IMR-90 (cell line): Measurements from ENCODE around the gene PDS5B. TPM values are rescaled to one million over a fixed set of nuclear protein-coding genes. Genes with fewer than 3 reads are reported as not detected.
A peak's percentile ranks its signal among the peaks of the same experiment; 100 is the strongest.

ENCODE experiments used
- ATAC-seq: fragments of 200-7000 bp; cut with Tn5 transposase; 2 replicates; pipeline ENCODE4 v1.9.1; 2020; ENCODE audit warnings: low read depth, mild to moderate bottlenecking, moderate library complexity
- BruUV-seq: library from RNA; stranded (reverse); fragments of 400-500 nt; replicated peaks from 2 replicates; lab custom pipeline; 2021; lab: Mats Ljungman, UMichigan
- CTCF ChIA-PET: fragments of 300-600 bp; formaldehyde crosslinking; extraction: SDS; loops from one replicate; lab custom pipeline; 2021; ENCODE audit warnings: antibody characterized with exemption; lab: Yijun Ruan, JAX
- POLR2A ChIA-PET: fragments of 300-600 bp; sonication (Branson Sonifier 250); formaldehyde crosslinking; loops from one replicate; lab custom pipeline; 2022; ENCODE audit warnings: antibody characterized with exemption; ENCODE audit not compliant: unreplicated experiment; lab: Charles Lee
- DNase-seq: peaks from one replicate; pipeline ENCODE4 v3.0.0; 2013
- H2AFZ ChIP-seq: replicated peaks from 2 replicates; pipeline ENCODE3; 2013; ENCODE audit warnings: low read length, mild to moderate bottlenecking; ENCODE audit not compliant: poor library complexity
- H2AK5ac ChIP-seq: 2 replicates; pipeline ENCODE4 v1.6.1; 2013; ENCODE audit warnings: low read depth, low read length, inconsistent platforms
- H2AK9ac ChIP-seq: replicated peaks from 2 replicates; pipeline ENCODE3; 2013; ENCODE audit warnings: mild to moderate bottlenecking, low read depth, low read length, moderate library complexity; ENCODE audit not compliant: poor library complexity
- H2BK120ac ChIP-seq: 2 replicates; pipeline ENCODE4 v1.6.1; 2013; ENCODE audit warnings: low read depth, low read length, inconsistent platforms
- H2BK15ac ChIP-seq: 3 replicates; pipeline ENCODE4 v1.6.1; 2013; ENCODE audit warnings: low read depth, low read length, inconsistent platforms
- H2BK20ac ChIP-seq: 2 replicates; pipeline ENCODE4 v1.6.1; 2013; ENCODE audit warnings: low read depth, mild to moderate bottlenecking, inconsistent platforms, low read length, moderate library complexity
- H2BK5ac ChIP-seq: 2 replicates; pipeline ENCODE4 v1.6.1; 2013; ENCODE audit warnings: mild to moderate bottlenecking, low read depth, low read length, inconsistent platforms; ENCODE audit not compliant: poor library complexity, severe bottlenecking
- H3K14ac ChIP-seq: replicated peaks from 2 replicates; pipeline ENCODE4 v1.6.1; 2013; ENCODE audit warnings: low read depth, low read length, inconsistent platforms
- H3K18ac ChIP-seq: 2 replicates; pipeline ENCODE4 v1.6.1; 2013; ENCODE audit warnings: low read depth, low read length, control low read depth
- H3K23ac ChIP-seq: 2 replicates; pipeline ENCODE4 v1.6.1; 2013; ENCODE audit warnings: low read depth, low read length, inconsistent platforms
- H3K27ac ChIP-seq: 2 replicates; pipeline ENCODE4 v1.5.1; 2013; ENCODE audit warnings: mild to moderate bottlenecking, control low read depth, low read length; ENCODE audit not compliant: insufficient read depth
- H3K27me3 ChIP-seq: 2 replicates; pipeline ENCODE4 v1.6.1; 2013; ENCODE audit warnings: low read length; ENCODE audit not compliant: control insufficient read depth, insufficient read depth
- H3K36me3 ChIP-seq: 2 replicates; pipeline ENCODE4 v1.6.1; 2013; ENCODE audit warnings: low read length, mixed read lengths; ENCODE audit not compliant: control insufficient read depth, insufficient read depth
- H3K4ac ChIP-seq: 2 replicates; pipeline ENCODE4 v1.6.1; 2013; ENCODE audit warnings: low read depth, low read length, inconsistent platforms
- H3K4me1 ChIP-seq: 2 replicates; pipeline ENCODE4 v1.6.1; 2013; ENCODE audit warnings: low read length, mixed read lengths; ENCODE audit not compliant: control insufficient read depth, insufficient read depth
- H3K4me2 ChIP-seq: 2 replicates; pipeline ENCODE4 v1.6.1; 2013; ENCODE audit warnings: low read depth, mild to moderate bottlenecking, control low read depth, low read length, moderate library complexity
- H3K4me3 ChIP-seq: 2 replicates; pipeline ENCODE4 v1.5.1; 2013; ENCODE audit warnings: low read depth, mild to moderate bottlenecking, control low read depth, low read length, moderate library complexity; ENCODE audit not compliant: insufficient read depth
- H3K56ac ChIP-seq: 2 replicates; pipeline ENCODE4 v1.6.1; 2013; ENCODE audit warnings: low read length, inconsistent platforms; ENCODE audit not compliant: insufficient read depth; ENCODE audit errors: extremely low read depth
- H3K79me1 ChIP-seq, 2 experiments: 2 replicates each; pipeline ENCODE4 v1.6.1; 2013; ENCODE audit warnings: low read length in 2 of 2, inconsistent platforms in 1 of 2, low read depth in 1 of 2
- H3K9ac ChIP-seq: 2 replicates; pipeline ENCODE4 v1.6.1; 2013; ENCODE audit warnings: low read depth, low read length, control low read depth
- H3K9me1 ChIP-seq: 2 replicates; pipeline ENCODE4 v1.6.1; 2013; ENCODE audit warnings: low read length, inconsistent platforms; ENCODE audit not compliant: insufficient read depth
- H3K9me3 ChIP-seq: 2 replicates; pipeline ENCODE4 v1.6.1; 2013; ENCODE audit warnings: low read length; ENCODE audit not compliant: control insufficient read depth, insufficient read depth
- H4K20me1 ChIP-seq: 2 replicates; pipeline ENCODE4 v1.6.1; 2013; ENCODE audit warnings: low read length, inconsistent platforms; ENCODE audit not compliant: insufficient read depth
- H4K5ac ChIP-seq: 2 replicates; pipeline ENCODE4 v1.6.1; 2013; ENCODE audit warnings: mild to moderate bottlenecking, low read depth, low read length, control low read depth
- H4K8ac ChIP-seq, 2 experiments: 2 replicates each; pipeline ENCODE4 v1.6.1; 2013; ENCODE audit warnings: low read depth in 2 of 2, low read length in 2 of 2, control low read depth in 1 of 2, inconsistent platforms in 1 of 2
- H4K91ac ChIP-seq: 2 replicates; pipeline ENCODE4 v1.6.1; 2013; ENCODE audit warnings: low read depth, low read length, inconsistent platforms; ENCODE audit not compliant: insufficient read depth
- USF2 ChIP-seq: fragments of 150-350 bp; IDR thresholded peaks from 2 replicates; pipeline ENCODE4 v1.6.1; 2017; ENCODE audit warnings: mild to moderate bottlenecking, antibody characterized with exemption, low read length, low read depth
- WGBS, 2 experiments: methylation state at CpG; one replicate each; pipeline versions ENCODE4 v1.1.5 to v1.1.7; 2013; ENCODE audit warnings: missing lambda C conversion rate in 2 of 2; ENCODE audit not compliant: insufficient read length in 1 of 2; ENCODE audit errors: extremely low coverage in 2 of 2; 5-methylcytosine and 5-hydroxymethylcytosine counted together
- dilution Hi-C: fragments of 300-500 bp; cut with HindIII; formaldehyde crosslinking; loops from one replicate; pipeline ENCODE4 v1.14.3; 2018; ENCODE audit warnings: low sequenced_read_pairs; ENCODE audit not compliant: unreplicated experiment
- in situ Hi-C: fragments of 300-500 bp; cut with MboI; formaldehyde crosslinking; loops from 3 replicates; pipeline ENCODE4 v1.14.3; 2019; ENCODE audit warnings: low sequenced_read_pairs, inconsistent platforms, mixed read lengths
- intact Hi-C: fragments of 100-400 bp; cut with micrococcal nuclease; formaldehyde crosslinking; loops from 2 replicates; pipeline ENCODE4 v1.10.0; 2022
- polyA plus RNA-seq, 3 experiments: library from polyadenylated mRNA; depleted of rRNA; stranded (reverse); fragments of >200 nt; gene quantifications; 2 replicates each; pipeline ENCODE4 v1.2.3, GENCODE V29; 2012; ENCODE audit warnings: low replicate concordance in 1 of 3
- total RNA-seq: library from RNA; depleted of rRNA; stranded (reverse); fragments of >200 nt; gene quantifications from 2 replicates; pipeline ENCODE4 v1.2.3, GENCODE V29; 2012

PDS5B gene
- total and polyA plus RNA-seq, 2 of the 4 experiments (the other 2 are of a cell fraction): 6.2 to 20.1 TPM

- Histone ChIP-seq H3K4me3 (peak overlapping the region; percentile 43; the same call in 1 of the 2 replicates), H3K79me1 (peaks cover 0 to 36% of the 10 kb centered on the region in 2 experiments; a peak in 2 of 4 replicates), H3K14ac (0 out of 2 replicates have a peak overlapping the region, but pooled peaks have one; percentile 38), H4K91ac (no peak overlapping the region), H3K27me3 (no peaks in the 10 kb centered on the region), H3K9ac (peak overlapping the region; percentile 24; the same call in 1 of the 2 replicates), H4K20me1 (peaks cover 25% of the 10 kb centered on the region), H3K56ac (no peak overlapping the region), H3K9me1 (0 out of 2 replicates have a peak, but pooled peaks cover 2% of the 10 kb centered on the region), H2AK9ac (no peak overlapping the region), H3K36me3 (no peaks in the 10 kb centered on the region), H3K23ac (peak overlapping the region; percentile 36; the same call in 1 of the 2 replicates), H2BK15ac (no peak overlapping the region), H2AK5ac (no peak overlapping the region), H2BK120ac (no peak overlapping the region), H4K8ac (no peak overlapping the region), H2AFZ (no peak overlapping the region), H2BK5ac (peak overlapping the region; percentile 48), H3K4ac (no peak overlapping the region), H3K27ac (no peak overlapping the region; the same call in 1 of the 2 replicates), H3K9me3 (no peaks in the 10 kb centered on the region), H2BK20ac (no peak overlapping the region), H3K4me1 (peaks cover 6% of the 10 kb centered on the region), H3K4me2 (peak overlapping the region; percentile 96), H4K5ac (no peak overlapping the region), H3K18ac (no peak overlapping the region; the same call in 1 of the 2 replicates)
- BruUV-seq: TSS peak; percentile 40
- no peak for ATAC-seq
- intact Hi-C loops (loop anchor here (1.0 to 10.0 kb wide), 7 partner anchors 323 to 1134 kb away; partner anchors contain the start of gene STARD13), in situ Hi-C loops (loop anchor here (10.0 to 25.0 kb wide), 2 partner anchors 956 to 1124 kb away; no protein-coding TSS in a partner anchor), dilution Hi-C loops (no loop called here)
- ChIA-PET POLR2A (interaction anchor here (0.6 kb wide), 1 partner anchor 65 kb away, joined by 3 read pairs; no protein-coding TSS in a partner anchor), CTCF (interaction anchor here (0.6 to 3.2 kb wide), 5 partner anchors 47 to 80 kb away, joined by 3 to 15 read pairs (median 6); no protein-coding TSS in a partner anchor)
- TF ChIP-seq USF2: no peak
- DNase-seq: no peak
- 0% methylated on average over 1 of the region's 5 CpGs; no CpG with 5 or more reads in 1 of the 2 experiments for WGBS, 2 experiments
Observed at GRCh38 chr13:32588736-32589135, 2.5 kb downstream of the PDS5B start.
